Measurements from ENCODE around the gene TRA2A. TPM values are rescaled to one million over a fixed set of nuclear protein-coding genes. Genes with fewer than 3 reads are reported as not detected.

Gene TRA2A
- total RNA-seq, 1 donor from 2014 or later = 107 TPM

DNA sequence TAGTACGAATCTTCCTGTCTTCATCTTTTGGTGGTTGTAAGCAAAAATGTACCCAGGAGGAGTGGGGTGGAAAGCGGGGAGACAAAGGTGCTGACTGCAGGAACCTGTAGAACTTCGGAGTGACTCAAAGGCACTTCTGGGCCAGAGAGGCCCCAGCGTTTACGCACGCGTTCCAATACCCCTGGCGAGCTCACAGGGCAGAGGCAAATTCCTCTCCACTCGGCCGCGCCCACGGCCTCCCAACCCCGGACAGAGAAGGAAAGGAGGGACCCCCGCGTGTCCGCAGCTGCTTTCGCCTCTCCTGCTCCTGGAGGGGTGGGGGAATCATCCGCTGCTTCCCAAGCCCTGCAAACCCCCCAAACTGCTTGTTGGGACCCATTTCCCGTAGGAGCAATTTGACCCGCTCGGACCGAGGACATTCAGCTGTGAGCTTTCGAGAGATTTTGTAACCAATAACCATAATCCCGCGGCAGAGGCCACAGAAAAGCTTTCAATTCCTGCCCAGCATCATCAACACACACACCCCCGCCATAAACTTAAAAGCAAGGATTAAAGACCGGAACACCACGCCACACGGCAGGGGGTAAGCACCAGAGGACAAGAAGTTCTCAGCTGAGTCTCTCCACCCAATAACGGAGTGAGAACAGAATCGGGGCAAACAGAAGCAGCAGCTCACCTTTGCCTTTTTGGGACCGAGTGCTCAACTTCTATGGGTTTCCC lies 63.8 kb downstream of the TRA2A start:
- H3K27me3 Mint-ChIP-seq (ENCODE audit: unreplicated experiment) = peaks cover 23% of the 10 kb centered on the region
- H3K9me3 Mint-ChIP-seq (ENCODE audit: unreplicated experiment) = no peaks in the 10 kb centered on the region
- H3K27ac Mint-ChIP-seq (ENCODE audit: unreplicated experiment) = peak overlapping the region; percentile 92
- peaks cover 11% of the 10 kb centered on the region for H3K36me3 Mint-ChIP-seq (ENCODE audit: low read depth, unreplicated experiment)
- peak overlapping the region; percentile 100 for H3K4me3 Mint-ChIP-seq (ENCODE audit: unreplicated experiment)
- peak; percentile 23 for DNase-seq (ENCODE audit: low spot score)
- peaks cover 37% of the 10 kb centered on the region for H3K4me1 Mint-ChIP-seq (ENCODE audit: unreplicated experiment)
- TF ChIP-seq, protein P1, sequence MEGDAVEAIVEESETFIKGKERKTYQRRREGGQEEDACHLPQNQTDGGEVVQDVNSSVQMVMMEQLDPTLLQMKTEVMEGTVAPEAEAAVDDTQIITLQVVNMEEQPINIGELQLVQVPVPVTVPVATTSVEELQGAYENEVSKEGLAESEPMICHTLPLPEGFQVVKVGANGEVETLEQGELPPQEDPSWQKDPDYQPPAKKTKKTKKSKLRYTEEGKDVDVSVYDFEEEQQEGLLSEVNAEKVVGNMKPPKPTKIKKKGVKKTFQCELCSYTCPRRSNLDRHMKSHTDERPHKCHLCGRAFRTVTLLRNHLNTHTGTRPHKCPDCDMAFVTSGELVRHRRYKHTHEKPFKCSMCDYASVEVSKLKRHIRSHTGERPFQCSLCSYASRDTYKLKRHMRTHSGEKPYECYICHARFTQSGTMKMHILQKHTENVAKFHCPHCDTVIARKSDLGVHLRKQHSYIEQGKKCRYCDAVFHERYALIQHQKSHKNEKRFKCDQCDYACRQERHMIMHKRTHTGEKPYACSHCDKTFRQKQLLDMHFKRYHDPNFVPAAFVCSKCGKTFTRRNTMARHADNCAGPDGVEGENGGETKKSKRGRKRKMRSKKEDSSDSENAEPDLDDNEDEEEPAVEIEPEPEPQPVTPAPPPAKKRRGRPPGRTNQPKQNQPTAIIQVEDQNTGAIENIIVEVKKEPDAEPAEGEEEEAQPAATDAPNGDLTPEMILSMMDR (IDR thresholded peaks at IDR 0.05; ENCODE audit: unreplicated experiment) = no peak

GRCh38 chr7:23467291-23467805 lies 64.4 kb downstream of the TRA2A start:
- no peaks in the 10 kb centered on the region for H3K9me3 Mint-ChIP-seq (ENCODE audit: unreplicated experiment)
- no peak for DNase-seq (ENCODE audit: low spot score)
- H3K4me1 Mint-ChIP-seq (ENCODE audit: unreplicated experiment) = peaks cover 37% of the 10 kb centered on the region
- H3K27me3 Mint-ChIP-seq (ENCODE audit: unreplicated experiment) = peaks cover 21% of the 10 kb centered on the region
- peak overlapping the region; percentile 100 for H3K4me3 Mint-ChIP-seq (ENCODE audit: unreplicated experiment)
- H3K27ac Mint-ChIP-seq (ENCODE audit: unreplicated experiment) = peak overlapping the region; percentile 92
- H3K36me3 Mint-ChIP-seq (ENCODE audit: low read depth, unreplicated experiment) = peaks cover 11% of the 10 kb centered on the region
- TF ChIP-seq, protein P1 (IDR thresholded peaks at IDR 0.05; ENCODE audit: unreplicated experiment) = no peak

GRCh38 chr7:23462846-23463245 lies 68.9 kb downstream of the TRA2A start:
- peaks cover 9% of the 10 kb centered on the region for H3K36me3 Mint-ChIP-seq (ENCODE audit: low read depth, unreplicated experiment)
- H3K4me3 Mint-ChIP-seq (ENCODE audit: unreplicated experiment) = peak overlapping the region; percentile 21
- H3K27me3 Mint-ChIP-seq (ENCODE audit: unreplicated experiment) = peaks cover 2% of the 10 kb centered on the region
- no peaks in the 10 kb centered on the region for H3K9me3 Mint-ChIP-seq (ENCODE audit: unreplicated experiment)
- TF ChIP-seq, protein P1 (IDR thresholded peaks at IDR 0.05; ENCODE audit: unreplicated experiment) = no peak
- peaks cover 37% of the 10 kb centered on the region for H3K4me1 Mint-ChIP-seq (ENCODE audit: unreplicated experiment)
- H3K27ac Mint-ChIP-seq (ENCODE audit: unreplicated experiment) = peak overlapping the region; percentile 80
- DNase-seq (ENCODE audit: low spot score) = peak; percentile 8

GRCh38 chr7:23458044-23458443 lies 73.7 kb downstream of the TRA2A start:
- Mint-ChIP-seq H3K27ac (ENCODE audit: unreplicated experiment) (no peak overlapping the region), H3K4me3 (ENCODE audit: unreplicated experiment) (no peak overlapping the region), H3K27me3 (ENCODE audit: unreplicated experiment) (peaks cover 2% of the 10 kb centered on the region), H3K4me1 (ENCODE audit: unreplicated experiment) (peaks cover 27% of the 10 kb centered on the region), H3K36me3 (ENCODE audit: low read depth, unreplicated experiment) (peaks cover 15% of the 10 kb centered on the region), H3K9me3 (ENCODE audit: unreplicated experiment) (no peaks in the 10 kb centered on the region)
- DNase-seq (ENCODE audit: low spot score) = no peak
- TF ChIP-seq, protein P1 (IDR thresholded peaks at IDR 0.05; ENCODE audit: unreplicated experiment) = no peak

GRCh38 chr7:23456093-23456492 lies 75.7 kb downstream of the TRA2A start:
- TF ChIP-seq, protein P1 (IDR thresholded peaks at IDR 0.05; ENCODE audit: unreplicated experiment) = no peak
- Mint-ChIP-seq H3K4me3 (ENCODE audit: unreplicated experiment) (no peak overlapping the region), H3K27me3 (ENCODE audit: unreplicated experiment) (peaks cover 2% of the 10 kb centered on the region), H3K9me3 (ENCODE audit: unreplicated experiment) (no peaks in the 10 kb centered on the region), H3K36me3 (ENCODE audit: low read depth, unreplicated experiment) (peaks cover 15% of the 10 kb centered on the region), H3K27ac (ENCODE audit: unreplicated experiment) (no peak overlapping the region), H3K4me1 (ENCODE audit: unreplicated experiment) (peaks cover 18% of the 10 kb centered on the region)
- DNase-seq (ENCODE audit: low spot score) = no peak
